MM.1S (cell line): ENCODE data around the gene KPNA1.

ENCODE experiments used
- DNase-seq: peaks from one replicate; pipeline ENCODE4 v3.0.0-alpha.2; 2015
- H2AFZ ChIP-seq: fragments of 300-600 bp; sonication (generic); 2 replicates; pipeline ENCODE4 v1.6.0; 2016; ENCODE audit warnings: antibody characterized with exemption, low read length
- H3F3A ChIP-seq: fragments of 300-600 bp; sonication (generic); 2 replicates; pipeline ENCODE4 v1.6.1; 2016; ENCODE audit warnings: mild to moderate bottlenecking, antibody characterized with exemption, low read length, moderate library complexity, mixed read lengths; ENCODE audit not compliant: insufficient read depth
- H3K27ac ChIP-seq: fragments of 300-600 bp; sonication (generic); 2 replicates; pipeline ENCODE4 v1.5.1; 2016; ENCODE audit warnings: mild to moderate bottlenecking, low read length
- H3K27me3 ChIP-seq: fragments of 300-600 bp; sonication (generic); replicated peaks from 2 replicates; pipeline ENCODE4 v1.6.0; 2016; ENCODE audit warnings: low read length; ENCODE audit not compliant: insufficient read depth
- H3K36me3 ChIP-seq: fragments of 300-600 bp; sonication (generic); replicated peaks from 2 replicates; pipeline ENCODE4 v1.6.1; 2016; ENCODE audit warnings: mild to moderate bottlenecking, low read length, mixed read lengths; ENCODE audit not compliant: insufficient read depth
- H3K4me1 ChIP-seq: fragments of 300-600 bp; sonication (generic); 2 replicates; pipeline ENCODE4 v1.6.1; 2016; ENCODE audit warnings: low read length, mixed read lengths
- H3K4me2 ChIP-seq: fragments of 300-600 bp; sonication (generic); 2 replicates; pipeline ENCODE4 v1.6.0; 2016; ENCODE audit warnings: low read depth, low read length
- H3K4me3 ChIP-seq: fragments of 300-600 bp; sonication (generic); 2 replicates; pipeline ENCODE4 v1.5.1; 2016; ENCODE audit warnings: low read length, mixed read lengths
- H3K79me2 ChIP-seq: fragments of 300-600 bp; sonication (generic); 2 replicates; pipeline ENCODE4 v1.6.1; 2016; ENCODE audit warnings: mixed run types, low read length, mixed read lengths
- H3K9ac ChIP-seq: fragments of 300-600 bp; sonication (generic); 2 replicates; pipeline ENCODE4 v1.6.1; 2016; ENCODE audit warnings: low read length, mixed read lengths
- H3K9me2 ChIP-seq: fragments of 300-600 bp; sonication (generic); replicated peaks from 2 replicates; pipeline ENCODE4 v1.6.1; 2016; ENCODE audit warnings: mild to moderate bottlenecking, low read length, mixed read lengths; ENCODE audit not compliant: insufficient read depth
- H3K9me3 ChIP-seq: fragments of 300-600 bp; sonication (generic); replicated peaks from 2 replicates; pipeline ENCODE4 v1.6.1; 2016; ENCODE audit warnings: mild to moderate bottlenecking, low read length, mixed read lengths; ENCODE audit not compliant: insufficient read depth
- H4K20me1 ChIP-seq: fragments of 300-600 bp; sonication (generic); 2 replicates; pipeline ENCODE4 v1.6.1; 2016; ENCODE audit warnings: mild to moderate bottlenecking, low read length, moderate library complexity, mixed read lengths; ENCODE audit not compliant: insufficient read depth
- CTCF ChIP-seq: fragments of 300-600 bp; sonication (generic); IDR thresholded peaks from 2 replicates; pipeline ENCODE4 v1.5.1; 2016; ENCODE audit warnings: antibody characterized with exemption, low read length, mixed read lengths
- EZH2 ChIP-seq: fragments of 300-600 bp; sonication (generic); optimal IDR thresholded peaks from 2 replicates; pipeline ENCODE3; 2017; ENCODE audit warnings: low read depth, mild to moderate bottlenecking, antibody characterized with exemption, low read length, mixed read lengths
- EZH2phosphoT487 ChIP-seq: fragments of 300-600 bp; sonication (generic); IDR thresholded peaks from 2 replicates; pipeline ENCODE4 v1.6.1; 2018; ENCODE audit warnings: antibody characterized with exemption, low read length

KPNA1 gene

DNA sequence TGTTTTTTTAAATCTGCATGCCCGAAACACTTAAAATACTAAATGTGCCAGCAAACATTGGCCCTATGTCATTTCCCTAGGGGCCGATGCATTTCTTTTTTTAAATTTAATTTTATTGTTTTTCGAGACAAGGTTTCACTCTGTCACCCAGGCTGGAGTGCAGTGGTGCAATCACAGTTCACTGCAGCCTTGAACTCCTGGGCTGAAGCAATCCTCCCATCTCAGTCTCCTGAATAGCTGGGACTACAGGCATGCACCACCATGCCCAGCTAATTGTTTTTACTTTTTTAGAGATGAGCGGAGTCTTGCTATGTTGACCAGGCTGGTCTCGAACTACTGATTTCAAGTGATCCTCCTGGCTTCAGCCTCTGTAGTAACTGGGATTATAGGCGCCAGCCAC, 43.9 kb upstream of the KPNA1 start:
- Histone ChIP-seq H3K9me3 (no peaks in the 10 kb centered on the region), H3K27ac (no peak overlapping the region), H3K4me2 (no peak overlapping the region), H3K9ac (no peak overlapping the region), H4K20me1 (no peaks in the 10 kb centered on the region), H3K79me2 (no peaks in the 10 kb centered on the region), H3K27me3 (no peaks in the 10 kb centered on the region), H3F3A (no peaks in the 10 kb centered on the region), H3K9me2 (no peaks in the 10 kb centered on the region), H3K36me3 (no peaks in the 10 kb centered on the region), H2AFZ (no peak overlapping the region), H3K4me1 (no peaks in the 10 kb centered on the region), H3K4me3 (no peak overlapping the region)
- TF ChIP-seq EZH2phosphoT487 (no peak), CTCF (no peak), EZH2 (no peak)
- no peak for DNase-seq

GRCh38 chr3:122557356-122557755, 42.6 kb upstream of the KPNA1 start:
- Histone ChIP-seq H3K4me3 (no peak overlapping the region), H3K79me2 (no peaks in the 10 kb centered on the region), H3K4me1 (no peaks in the 10 kb centered on the region), H3K9me3 (no peaks in the 10 kb centered on the region), H3K36me3 (no peaks in the 10 kb centered on the region), H3K9ac (no peak overlapping the region), H3F3A (no peaks in the 10 kb centered on the region), H2AFZ (no peak overlapping the region), H3K27me3 (no peaks in the 10 kb centered on the region), H3K4me2 (no peak overlapping the region), H3K9me2 (no peaks in the 10 kb centered on the region), H4K20me1 (no peaks in the 10 kb centered on the region), H3K27ac (no peak overlapping the region)
- DNase-seq: no peak
- no peak for TF ChIP-seq CTCF
- TF ChIP-seq EZH2phosphoT487: no peak
- TF ChIP-seq EZH2: no peak

DNA sequence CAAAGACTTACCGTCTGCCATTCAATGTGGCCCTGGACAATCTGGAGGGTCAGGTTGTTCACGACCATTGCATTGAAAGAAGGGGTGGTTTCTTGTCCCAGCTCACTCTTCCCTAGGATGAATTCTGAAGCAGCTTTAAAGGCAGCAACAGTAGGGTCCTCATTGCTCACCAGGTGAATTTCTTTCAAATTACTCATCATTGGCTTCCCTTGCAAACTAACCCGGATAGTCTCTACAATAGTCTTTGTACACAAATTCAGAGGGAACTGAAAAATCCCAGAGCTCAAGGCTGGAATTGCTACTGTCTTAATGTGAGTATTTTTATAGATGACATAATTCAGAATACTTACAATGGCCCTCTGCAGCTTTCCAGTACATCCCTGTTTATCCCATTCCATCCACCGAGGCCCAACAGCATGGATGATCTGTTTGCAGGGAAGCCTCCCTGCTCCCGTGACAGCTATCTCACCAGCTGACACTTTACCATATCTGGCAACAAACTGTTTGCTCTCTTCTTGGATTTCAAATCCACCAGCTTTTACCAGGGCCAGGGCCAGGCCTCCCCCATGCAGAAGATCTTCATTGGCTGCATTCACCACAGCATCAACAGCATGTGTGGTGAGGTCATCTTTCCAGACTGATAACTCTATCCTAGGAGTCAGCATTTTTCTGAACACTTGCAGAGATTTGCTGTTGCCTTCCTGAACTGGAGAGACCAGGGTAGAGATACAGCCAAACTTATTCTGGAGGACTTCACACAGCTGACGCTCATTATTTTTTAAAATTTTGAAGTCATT, 40.7 kb upstream of the KPNA1 start:
- Histone ChIP-seq H3K36me3 (no peaks in the 10 kb centered on the region), H3K27me3 (no peaks in the 10 kb centered on the region), H3K27ac (no peak overlapping the region), H3K9me3 (no peaks in the 10 kb centered on the region), H3K4me3 (no peak overlapping the region), H2AFZ (no peak overlapping the region), H3K9ac (no peak overlapping the region), H3K9me2 (no peaks in the 10 kb centered on the region), H3K4me1 (no peaks in the 10 kb centered on the region), H4K20me1 (no peaks in the 10 kb centered on the region), H3K4me2 (no peak overlapping the region), H3K79me2 (no peaks in the 10 kb centered on the region), H3F3A (no peaks in the 10 kb centered on the region)
- TF ChIP-seq CTCF: no peak
- no peak for TF ChIP-seq EZH2
- TF ChIP-seq EZH2phosphoT487: no peak
- DNase-seq: no peak
